ENCODE measurements around the gene CASP9.

DNA sequence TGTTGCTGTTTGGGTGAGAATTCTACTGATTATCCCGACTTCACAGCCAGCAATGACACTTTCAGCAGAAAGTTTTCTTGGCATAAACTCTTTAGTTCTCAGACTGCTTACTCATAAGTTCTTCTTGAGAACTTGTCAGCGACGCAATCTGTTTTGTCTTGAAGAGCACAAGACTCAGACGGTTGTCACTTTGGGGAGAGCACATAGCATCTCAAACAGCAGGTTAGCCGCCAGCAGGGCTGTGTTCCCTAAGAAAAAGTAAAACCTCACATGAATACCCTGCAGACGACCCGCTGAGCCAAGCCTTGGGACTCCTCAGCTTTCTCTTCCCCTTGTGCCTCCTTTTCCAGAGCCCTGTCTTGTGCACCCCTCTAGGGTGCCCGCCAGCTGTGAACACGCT is 49.5 kb upstream of the CASP9 start:
- TF ChIP-seq, protein P1, sequence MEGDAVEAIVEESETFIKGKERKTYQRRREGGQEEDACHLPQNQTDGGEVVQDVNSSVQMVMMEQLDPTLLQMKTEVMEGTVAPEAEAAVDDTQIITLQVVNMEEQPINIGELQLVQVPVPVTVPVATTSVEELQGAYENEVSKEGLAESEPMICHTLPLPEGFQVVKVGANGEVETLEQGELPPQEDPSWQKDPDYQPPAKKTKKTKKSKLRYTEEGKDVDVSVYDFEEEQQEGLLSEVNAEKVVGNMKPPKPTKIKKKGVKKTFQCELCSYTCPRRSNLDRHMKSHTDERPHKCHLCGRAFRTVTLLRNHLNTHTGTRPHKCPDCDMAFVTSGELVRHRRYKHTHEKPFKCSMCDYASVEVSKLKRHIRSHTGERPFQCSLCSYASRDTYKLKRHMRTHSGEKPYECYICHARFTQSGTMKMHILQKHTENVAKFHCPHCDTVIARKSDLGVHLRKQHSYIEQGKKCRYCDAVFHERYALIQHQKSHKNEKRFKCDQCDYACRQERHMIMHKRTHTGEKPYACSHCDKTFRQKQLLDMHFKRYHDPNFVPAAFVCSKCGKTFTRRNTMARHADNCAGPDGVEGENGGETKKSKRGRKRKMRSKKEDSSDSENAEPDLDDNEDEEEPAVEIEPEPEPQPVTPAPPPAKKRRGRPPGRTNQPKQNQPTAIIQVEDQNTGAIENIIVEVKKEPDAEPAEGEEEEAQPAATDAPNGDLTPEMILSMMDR (IDR thresholded peaks at IDR 0.05; ENCODE audit: insufficient read depth, low read length), result no peak
- TF ChIP-seq POLR2AphosphoS5 (IDR thresholded peaks at IDR 0.05; ENCODE audit: low read depth), result no peak
- TF ChIP-seq, protein P2, sequence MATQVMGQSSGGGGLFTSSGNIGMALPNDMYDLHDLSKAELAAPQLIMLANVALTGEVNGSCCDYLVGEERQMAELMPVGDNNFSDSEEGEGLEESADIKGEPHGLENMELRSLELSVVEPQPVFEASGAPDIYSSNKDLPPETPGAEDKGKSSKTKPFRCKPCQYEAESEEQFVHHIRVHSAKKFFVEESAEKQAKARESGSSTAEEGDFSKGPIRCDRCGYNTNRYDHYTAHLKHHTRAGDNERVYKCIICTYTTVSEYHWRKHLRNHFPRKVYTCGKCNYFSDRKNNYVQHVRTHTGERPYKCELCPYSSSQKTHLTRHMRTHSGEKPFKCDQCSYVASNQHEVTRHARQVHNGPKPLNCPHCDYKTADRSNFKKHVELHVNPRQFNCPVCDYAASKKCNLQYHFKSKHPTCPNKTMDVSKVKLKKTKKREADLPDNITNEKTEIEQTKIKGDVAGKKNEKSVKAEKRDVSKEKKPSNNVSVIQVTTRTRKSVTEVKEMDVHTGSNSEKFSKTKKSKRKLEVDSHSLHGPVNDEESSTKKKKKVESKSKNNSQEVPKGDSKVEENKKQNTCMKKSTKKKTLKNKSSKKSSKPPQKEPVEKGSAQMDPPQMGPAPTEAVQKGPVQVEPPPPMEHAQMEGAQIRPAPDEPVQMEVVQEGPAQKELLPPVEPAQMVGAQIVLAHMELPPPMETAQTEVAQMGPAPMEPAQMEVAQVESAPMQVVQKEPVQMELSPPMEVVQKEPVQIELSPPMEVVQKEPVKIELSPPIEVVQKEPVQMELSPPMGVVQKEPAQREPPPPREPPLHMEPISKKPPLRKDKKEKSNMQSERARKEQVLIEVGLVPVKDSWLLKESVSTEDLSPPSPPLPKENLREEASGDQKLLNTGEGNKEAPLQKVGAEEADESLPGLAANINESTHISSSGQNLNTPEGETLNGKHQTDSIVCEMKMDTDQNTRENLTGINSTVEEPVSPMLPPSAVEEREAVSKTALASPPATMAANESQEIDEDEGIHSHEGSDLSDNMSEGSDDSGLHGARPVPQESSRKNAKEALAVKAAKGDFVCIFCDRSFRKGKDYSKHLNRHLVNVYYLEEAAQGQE (IDR thresholded peaks at IDR 0.05; ENCODE audit: insufficient replicate concordance, low read depth), result no peak
- TF ChIP-seq GABPA (IDR thresholded peaks at IDR 0.05; ENCODE audit: low read depth), result no peak

All from HL-60 (cell line).